DMS53 treated with DMSO at 0.1 percent for 48 hours (cell line): ENCODE measurements around the gene TGFA.
"Not testable (repeated sequence)": the region's sequence is repeated elsewhere in the genome, so short reads cannot be mapped to it uniquely, and the experiment has no call there.

Experiments
- DNase-seq: peaks from one replicate; lab custom pipeline; 2025; ENCODE audit not compliant: unreplicated experiment; lab: John Stamatoyannopoulos, UW

Gene TGFA

GRCh38 chr2:70466647-70467046, 87.0 kb downstream of the TGFA start:
- not testable (repeated sequence) for DNase-seq

GRCh38 chr2:70463997-70464396, 89.6 kb downstream of the TGFA start:
- DNase-seq: no peak

GRCh38 chr2:70463581-70463980, 90.0 kb downstream of the TGFA start:
- no peak for DNase-seq

- DNase-seq: no peak
Observed at GRCh38 chr2:70461981-70462876, 91.4 kb downstream of the TGFA start.

GRCh38 chr2:70461414-70461813, 92.2 kb downstream of the TGFA start:
- no peak for DNase-seq

- DNase-seq: no peak
Observed at GRCh38 chr2:70460333-70460732, 93.3 kb downstream of the TGFA start.

- no peak for DNase-seq
Observed at GRCh38 chr2:70458661-70459060, 95.0 kb downstream of the TGFA start.

- DNase-seq: no peak
Observed at GRCh38 chr2:70456585-70457495, 96.8 kb downstream of the TGFA start.

- no peak for DNase-seq
Observed at GRCh38 chr2:70454936-70455544, 98.6 kb downstream of the TGFA start.

GRCh38 chr2:70450641-70451250, 102.9 kb downstream of the TGFA start:
- DNase-seq: no peak

- DNase-seq: no peak
Observed at GRCh38 chr2:70448041-70448440, 105.6 kb downstream of the TGFA start.

GRCh38 chr2:70443726-70444125, 109.9 kb downstream of the TGFA start:
- DNase-seq: no peak

GRCh38 chr2:70443078-70443465, 110.6 kb downstream of the TGFA start:
- DNase-seq: no peak

GRCh38 chr2:70442301-70443077, 111.1 kb downstream of the TGFA start:
- DNase-seq: no peak

GRCh38 chr2:70440621-70441020, 113.0 kb downstream of the TGFA start:
- no peak for DNase-seq

GRCh38 chr2:70435138-70435537, 118.5 kb downstream of the TGFA start:
- no peak for DNase-seq

- no peak for DNase-seq
Observed at GRCh38 chr2:70433315-70433714, 120.3 kb downstream of the TGFA start.

- DNase-seq: no peak
Observed at GRCh38 chr2:70431716-70432347, 121.8 kb downstream of the TGFA start.

GRCh38 chr2:70426341-70426740, 127.3 kb downstream of the TGFA start:
- DNase-seq: no peak
